Measurements from ENCODE around the gene PTPRR.
A peak's percentile ranks its signal among the peaks of the same experiment; 100 is the strongest.

The PTPRR gene

DNA sequence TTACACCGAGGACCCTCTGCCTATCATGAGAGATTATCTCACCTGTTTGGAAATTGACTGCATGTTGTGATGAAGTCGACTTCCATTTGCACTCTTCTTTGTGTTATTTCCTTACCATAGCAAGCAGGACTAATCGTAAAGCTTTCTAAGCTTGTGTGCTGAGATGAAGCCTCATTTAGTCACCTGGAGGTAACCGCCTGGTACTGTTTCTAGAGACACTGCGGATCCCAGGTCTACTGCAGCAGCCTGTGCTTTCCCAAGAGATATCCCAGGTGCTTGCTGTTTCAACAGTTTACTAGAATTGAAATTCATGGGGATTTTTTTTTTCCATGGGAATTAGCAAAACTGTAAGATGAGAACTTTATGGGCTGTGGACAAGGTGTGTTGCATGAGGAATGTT is 131.8 kb downstream of the PTPRR start:
- DNase-seq, result no peak

DNA sequence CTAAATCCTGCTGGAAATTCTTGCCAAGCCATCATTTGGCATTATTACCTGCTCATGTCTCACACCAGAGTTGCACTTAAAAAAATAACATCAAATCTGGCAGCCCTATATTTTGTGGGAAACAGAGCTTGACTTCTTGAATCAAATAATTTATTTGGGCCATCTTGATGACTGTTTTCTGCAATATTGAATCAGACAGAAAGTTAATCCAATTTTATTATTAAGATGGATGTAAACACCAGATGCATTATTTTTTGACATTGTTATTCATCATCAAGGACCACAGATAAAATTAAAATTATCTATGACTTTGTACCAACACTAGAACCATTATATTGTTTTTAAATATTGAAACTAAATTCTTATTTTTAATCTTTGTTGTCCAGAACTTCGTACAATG is 132.9 kb downstream of the PTPRR start:
- DNase-seq, result no peak

DNA sequence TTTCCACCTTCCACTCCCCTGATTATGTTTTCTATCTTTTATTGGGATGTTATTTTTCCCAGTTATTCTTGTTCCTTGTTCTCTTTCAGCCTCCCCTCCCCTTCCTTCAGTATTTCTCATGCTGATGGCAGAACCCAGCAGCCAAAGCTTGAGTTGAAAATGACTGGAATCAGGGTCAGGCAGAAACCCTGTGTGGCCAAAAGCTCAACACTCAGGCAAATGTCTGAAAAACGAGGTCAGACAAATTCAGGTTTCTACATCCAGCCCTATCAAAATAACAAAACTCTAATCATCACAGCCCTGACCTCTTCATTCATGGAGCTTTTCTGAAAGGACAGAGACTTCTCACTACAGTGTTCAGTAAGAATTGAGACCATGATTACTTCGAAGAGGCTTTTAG is 134.6 kb downstream of the PTPRR start:
- DNase-seq, result no peak

DNA sequence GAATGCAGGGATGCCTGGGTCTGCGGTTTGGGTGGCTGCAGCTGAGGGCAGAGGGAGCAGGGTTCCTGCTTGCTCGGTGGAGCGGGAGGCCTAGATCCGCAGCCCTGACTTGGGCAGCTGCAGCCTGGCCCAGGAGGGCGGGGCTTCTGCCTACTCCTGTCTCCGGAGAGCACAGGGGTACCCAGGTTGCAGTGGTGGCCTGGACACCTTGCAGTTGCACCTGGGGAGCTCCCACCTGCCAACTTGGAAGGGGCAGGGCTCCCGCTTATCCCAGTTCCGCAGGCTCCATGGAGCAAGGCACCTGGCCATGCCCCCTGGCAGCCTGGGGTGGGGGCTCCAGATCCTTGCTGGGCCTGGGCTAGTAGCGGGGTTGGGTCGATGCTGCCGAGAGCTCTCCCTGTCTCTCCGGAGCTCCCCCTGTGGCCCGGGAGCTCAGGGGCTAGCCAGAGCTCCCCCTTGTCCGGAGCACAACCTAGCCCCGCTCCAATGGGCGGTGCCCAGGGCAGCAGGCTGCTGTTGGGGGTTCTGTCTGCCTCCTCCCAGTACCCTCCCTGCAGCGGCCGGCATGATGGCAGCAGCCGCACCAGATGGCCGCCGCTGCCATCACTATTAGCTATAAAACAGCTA is 136.4 kb downstream of the PTPRR start:
- DNase-seq, result no peak

DNA sequence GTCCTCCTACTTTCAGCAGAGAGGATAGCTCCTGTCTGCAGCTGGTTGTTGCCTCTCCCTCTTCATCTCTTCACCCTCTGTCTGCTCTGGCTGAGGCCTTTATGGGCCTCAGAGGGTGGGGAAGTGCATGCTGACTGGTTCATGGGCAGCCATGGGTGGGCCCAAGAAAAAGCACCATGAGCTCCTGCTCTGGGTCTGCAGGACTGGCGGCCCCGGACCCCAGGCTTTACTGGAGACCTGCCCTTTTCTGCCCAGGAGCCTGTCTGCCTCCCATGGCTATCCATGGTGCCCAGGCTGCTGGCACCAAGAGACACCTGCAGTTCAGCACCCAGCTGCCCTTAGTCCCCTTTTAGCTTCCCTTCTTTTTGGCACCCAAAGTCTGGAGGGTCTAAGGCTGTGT is 137.1 kb downstream of the PTPRR start:
- DNase-seq, result no peak

DNA sequence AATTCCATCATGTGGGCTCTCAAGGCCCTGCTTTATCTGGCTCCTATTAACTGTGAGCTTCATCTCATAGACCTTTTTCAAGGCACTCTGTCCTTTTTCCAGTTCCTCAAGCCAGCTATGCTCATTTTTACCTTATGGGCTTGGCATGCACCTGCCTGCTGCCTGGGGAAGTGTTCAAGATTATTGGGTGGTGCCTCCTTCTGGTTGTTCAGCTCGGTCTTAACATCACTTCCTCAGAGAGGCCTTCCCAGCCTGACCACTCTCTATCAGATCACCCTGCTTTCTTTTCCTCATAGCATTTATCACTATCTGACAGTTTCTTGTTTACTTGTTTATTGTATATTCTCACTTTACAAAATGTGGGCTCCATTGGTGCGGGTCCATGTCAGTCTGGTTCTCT is 141.3 kb downstream of the PTPRR start:
- DNase-seq, result no peak

DNA sequence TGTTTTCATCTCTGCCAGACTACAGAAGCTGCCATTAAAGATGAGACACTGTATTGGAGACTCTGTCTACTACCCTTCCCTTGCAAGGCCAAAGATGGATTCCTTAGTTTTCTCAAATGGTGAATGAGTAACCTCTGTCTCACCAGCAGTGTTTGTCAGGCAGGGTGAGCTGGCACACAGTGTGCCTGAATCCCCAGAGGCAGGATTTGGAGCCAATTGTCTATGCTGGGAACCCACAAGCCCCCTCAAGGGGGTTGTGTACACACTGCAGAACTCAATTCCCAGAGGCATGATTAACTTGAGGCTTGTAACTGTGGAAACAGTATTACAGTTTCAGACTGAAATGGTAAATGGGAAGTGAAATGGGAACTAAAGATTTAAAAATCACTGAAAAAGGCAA is 146.5 kb downstream of the PTPRR start:
- peak; percentile 76 for DNase-seq

DNA sequence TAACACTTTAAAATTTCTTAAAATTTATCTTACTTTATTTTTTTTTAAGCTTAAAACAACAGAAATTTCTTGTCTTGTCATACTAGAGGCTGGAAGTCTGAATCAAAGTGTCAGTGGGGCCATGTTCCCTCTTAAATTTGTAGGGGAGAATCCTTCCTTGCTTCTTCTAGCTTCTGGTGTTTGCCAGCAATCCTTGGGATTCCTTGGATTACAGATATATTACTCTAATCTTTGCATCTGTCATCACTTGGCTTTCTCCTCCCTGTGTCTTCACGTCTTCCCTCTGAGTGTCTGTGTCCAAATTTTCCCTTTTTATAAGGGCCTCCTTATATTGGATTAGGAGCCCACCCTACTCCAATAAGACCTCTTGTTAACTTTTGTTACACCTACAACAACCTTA is 147.7 kb downstream of the PTPRR start:
- peak; percentile 40 for DNase-seq

DNA sequence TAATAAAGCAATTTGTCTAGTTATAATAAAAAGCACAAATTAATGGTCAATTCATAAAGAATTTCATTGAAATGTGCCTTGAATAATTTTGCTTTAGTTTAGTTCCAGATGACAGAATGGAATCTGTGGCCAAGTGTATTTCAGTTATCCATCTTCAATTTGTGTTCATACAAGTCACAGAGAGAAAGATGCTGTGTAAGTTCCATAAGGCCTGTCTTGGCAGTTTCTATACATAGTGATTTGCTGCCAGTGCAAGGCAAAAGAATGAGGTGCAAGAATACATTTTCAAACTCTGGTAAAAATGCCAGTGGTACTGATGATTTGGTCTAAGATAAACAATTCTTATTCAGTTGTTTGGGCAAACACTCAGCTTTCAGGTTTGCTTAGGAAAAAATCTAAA is 149.0 kb downstream of the PTPRR start:
- DNase-seq, result no peak

DNA sequence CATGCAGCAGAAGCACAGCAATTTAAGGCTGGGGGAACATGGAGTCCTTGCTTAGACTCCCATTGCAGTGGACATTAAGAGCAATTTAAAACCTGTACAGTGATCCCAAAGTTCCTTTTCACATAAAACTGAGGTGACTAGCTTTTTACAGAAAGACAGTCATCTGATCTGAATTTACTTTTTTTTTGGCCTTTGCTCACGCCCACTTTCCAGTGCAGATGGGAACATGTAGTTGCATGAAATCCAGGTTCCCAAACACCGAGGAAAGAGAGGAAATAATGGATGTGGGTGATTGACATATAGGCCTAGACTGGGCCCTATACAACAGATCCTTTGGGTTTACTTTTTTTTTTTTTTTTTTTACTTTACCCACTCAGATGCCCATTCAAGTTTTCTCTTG is 156.9 kb downstream of the PTPRR start:
- DNase-seq, result no peak

DNA sequence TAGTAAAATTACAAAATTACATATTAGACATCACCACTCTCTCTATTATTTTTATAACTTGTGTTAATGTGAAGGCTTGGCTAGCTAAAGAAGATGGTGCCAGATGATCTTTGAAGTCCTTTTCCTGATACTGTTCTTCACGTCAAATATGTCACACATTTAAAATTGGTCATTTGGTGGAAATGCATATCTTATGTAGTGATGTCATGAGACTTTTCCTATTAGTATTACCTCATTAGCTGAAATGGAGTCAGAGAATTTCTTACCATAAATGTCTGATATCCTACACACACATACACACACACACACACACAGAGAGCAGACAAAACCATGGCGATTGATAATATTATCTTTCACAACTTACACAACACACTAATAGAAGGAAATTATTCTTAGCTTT is 158.5 kb downstream of the PTPRR start:
- no peak for DNase-seq

DNA sequence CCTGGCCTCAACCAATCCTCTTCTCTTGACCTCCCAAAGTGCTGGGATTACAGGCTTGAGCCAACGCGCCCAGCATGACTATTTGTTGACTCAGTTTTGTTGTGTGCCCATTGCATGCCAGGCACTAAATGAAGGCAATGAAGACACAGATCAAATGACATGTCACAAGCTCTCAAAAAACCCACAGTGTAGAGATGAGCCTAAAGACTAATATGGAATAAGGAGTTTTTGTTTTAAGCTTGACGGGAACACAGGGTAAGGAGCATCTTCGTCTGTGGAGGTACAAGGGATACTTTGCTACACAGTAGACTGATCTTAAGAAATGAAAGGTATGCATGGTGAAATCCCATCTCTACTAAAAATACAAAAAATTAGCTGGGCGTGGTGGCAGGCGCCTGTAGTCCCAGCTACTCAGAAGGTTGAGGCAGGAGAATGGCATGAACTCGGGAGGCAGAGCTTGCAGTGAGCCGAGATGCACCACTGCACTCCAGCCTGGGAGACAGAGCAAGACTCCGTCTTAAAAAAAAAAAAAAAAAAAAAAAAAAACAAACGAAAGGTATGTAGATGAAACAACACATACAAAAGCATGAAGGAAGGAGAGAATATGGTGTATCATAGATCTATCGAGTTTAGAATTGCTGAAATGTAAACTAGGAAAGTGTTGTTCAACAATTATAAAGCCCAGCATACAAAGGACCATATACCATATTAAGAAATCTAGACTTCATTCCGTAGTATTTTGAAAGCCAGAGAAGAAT is 161.2 kb downstream of the PTPRR start:
- DNase-seq, result no peak

DNA sequence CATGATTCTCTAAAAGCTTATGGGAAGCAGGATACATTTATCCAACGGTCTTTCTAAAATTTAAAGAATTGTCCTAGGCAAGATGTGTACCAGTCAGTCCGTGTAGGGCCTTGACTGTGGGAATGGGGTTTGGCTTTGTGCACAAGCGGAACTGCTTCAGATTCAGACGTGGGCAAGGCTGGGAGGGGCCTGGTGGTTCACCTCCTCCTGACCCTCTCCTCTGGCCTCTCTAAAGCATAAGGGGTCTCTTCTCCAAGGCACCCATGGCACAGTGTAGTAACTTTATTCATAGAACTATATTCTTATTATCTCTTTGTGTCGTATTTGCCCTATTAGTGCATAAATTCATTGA is 162.1 kb downstream of the PTPRR start:
- DNase-seq, result no peak

DNA sequence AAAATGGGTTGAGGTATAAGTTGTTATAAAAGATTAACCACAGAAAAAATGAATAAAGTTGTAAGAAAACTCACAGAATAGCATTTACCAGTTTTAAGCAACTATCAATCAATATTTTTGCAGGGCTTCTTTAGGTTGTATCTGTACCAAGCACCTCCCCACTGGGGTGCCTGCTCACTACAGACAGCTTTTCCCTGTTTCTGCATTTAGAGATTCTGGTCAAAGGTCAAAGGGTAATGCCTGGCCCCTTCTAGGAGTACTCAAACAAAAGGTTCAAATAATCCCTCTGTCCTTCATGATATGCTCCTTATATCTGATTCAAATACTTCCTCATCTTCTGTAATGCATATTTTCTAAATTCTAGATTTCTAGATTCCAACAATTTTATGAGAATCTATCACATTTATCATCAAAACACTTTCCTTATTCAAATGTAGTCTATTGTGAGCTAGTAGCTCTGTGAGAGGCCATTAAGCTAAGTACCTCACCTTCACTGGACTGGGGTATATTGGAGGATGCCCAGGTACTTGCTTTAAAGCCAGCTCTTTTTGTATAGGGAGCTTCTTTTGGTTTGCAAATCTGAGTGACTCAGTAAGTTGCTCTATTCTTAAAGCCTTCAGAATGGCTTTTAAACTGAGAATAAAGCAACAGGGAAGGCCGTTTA is 162.6 kb downstream of the PTPRR start:
- DNase-seq, result no peak

DNA sequence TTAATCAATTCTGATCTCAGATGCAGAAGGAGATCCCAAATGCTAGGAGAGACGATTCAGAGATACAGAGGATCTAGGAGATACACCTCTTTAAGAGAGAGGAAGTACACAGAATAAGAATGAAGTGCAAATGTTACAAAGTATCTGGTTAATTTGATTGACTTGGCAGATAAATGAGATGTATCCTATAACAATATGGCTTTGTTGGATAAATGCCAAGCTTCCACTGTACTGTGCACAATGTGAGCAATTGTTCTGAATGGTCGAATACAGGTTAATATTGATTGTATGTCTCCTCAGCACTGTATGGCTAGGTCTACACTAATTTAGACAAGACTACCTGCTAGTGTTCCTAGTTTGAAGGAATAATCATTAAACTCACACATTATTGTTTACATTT is 163.7 kb downstream of the PTPRR start:
- no peak for DNase-seq

DNA sequence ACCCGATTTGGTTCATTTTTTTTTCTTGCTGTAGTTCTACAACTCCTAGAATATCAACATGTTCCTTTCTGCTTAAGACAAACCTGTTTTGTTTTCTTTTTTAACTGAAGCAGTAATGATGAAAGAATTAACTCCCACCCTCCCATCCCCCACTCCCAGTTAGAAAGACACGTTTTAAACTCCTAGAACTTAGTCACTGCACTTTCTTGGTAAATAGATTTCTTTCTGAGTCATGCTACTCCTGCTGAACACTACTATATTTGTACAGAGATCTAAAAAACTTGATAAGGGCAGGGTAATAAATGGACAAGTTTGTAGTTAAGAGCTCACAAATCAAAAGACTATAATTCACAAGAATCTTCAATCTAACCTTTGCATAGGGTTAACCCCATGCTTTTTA is 164.4 kb downstream of the PTPRR start:
- DNase-seq, result peak; percentile 61

DNA sequence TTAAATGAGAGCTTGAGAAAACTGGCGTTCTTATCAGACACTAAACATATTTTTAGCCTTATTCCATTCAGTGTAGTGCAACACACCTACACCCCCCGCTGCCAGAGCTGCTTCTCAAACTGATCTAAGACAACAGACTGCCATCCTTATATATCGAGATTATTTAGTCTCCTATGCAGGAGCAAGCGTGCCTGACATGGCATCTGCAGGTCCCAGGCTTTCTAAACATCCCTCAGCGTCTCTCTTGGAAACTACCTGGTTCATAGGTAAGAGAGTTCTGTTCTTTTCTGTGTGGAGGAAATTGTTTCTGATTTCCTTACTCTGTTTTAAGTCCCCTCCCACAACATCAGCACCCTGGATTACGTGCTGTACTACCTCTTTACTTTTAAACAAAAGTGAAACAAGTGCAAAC is 166.2 kb downstream of the PTPRR start:
- no peak for DNase-seq

DNA sequence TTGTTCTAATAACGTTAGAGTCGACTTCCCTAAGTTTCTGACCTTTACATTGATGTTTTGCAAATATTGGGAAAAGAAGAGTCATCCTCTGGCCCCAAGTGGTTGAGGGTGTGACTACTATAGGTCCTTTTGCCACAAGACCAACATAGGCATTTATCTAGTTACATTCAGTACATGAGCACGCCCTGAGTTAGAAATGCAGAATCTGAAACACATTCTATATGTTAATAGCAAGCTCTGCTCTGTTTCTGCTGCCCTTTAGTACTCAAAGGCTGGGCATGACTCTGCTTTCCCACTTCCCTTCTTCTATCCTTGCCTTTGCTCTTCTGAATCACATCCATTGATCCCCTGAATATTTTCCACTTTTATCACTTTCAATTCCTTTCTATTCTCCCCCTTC is 168.2 kb downstream of the PTPRR start:
- DNase-seq, result no peak

DNA sequence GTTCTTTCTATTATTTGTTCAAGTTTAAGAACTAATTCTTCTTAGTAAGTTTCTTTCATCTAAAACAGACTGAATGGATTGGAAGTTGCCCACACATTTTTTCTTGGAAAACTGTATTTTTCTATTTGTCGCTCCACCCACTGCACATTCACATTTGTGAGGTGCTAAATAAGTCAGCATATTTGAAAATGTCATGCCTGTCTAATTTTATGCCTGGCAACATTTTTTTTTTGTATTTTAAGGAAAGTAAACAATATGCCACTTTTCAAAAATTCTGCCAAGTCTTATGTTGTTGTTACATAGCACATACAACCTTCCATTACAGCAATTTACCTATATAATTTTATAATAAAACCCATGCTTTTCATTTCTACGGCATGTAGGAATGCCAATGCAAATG is 170.6 kb downstream of the PTPRR start:
- no peak for DNase-seq

DNA sequence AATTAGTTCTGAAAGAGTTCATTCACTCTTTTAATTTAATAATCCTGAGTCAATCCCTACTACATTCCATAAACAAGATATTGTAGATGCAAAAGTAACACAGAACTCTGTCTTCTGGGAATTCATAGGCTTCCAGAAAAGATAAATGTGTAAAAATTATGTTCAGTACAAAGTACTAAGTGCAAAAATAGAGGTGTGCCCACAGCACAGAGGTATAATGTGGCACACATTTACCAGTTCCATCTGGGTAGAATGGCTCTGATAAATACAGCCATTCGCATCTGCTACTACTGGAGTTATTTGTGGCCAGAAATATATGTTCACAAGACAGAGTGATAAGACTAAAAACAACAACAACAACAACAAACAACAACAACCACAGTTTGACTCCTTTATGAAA is 171.7 kb downstream of the PTPRR start:
- DNase-seq, result no peak

DNA sequence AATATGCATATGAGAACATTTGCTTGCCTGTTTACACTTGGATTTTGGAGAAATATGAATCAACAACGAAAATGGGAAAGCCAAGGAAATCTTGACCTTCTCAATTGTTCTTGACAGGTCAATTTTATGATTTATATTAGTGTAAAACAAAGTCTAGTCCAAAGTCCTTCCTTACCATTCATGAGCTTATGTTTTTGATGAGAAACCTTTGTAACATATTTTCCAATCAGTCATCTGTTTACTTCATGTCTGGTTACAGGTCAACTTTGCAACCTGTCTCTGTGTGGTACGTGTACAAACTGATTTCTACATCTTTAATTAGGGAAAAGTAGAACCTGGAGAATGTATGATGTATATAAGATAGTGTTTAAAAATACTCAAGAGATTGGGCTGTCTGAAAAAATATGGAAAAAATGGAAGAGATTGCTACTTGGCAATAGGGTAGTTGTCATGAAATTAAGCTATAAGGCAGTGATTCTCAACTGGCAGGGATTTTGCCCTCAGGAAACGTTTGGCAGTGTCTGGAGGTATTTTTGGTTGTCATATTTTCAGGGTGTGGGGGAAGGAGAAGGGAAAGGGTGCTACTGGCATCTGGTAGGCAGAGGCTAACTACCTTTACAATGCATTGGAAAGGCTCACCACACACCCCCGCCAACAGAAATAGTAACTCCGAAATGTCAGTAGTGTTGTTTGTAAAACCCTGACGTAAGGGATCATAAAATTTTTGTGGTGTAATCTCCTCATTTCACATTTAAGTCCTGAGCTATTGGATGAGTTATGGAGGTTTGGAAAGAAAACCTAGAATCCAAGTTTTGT is 172.9 kb downstream of the PTPRR start:
- DNase-seq, result no peak

DNA sequence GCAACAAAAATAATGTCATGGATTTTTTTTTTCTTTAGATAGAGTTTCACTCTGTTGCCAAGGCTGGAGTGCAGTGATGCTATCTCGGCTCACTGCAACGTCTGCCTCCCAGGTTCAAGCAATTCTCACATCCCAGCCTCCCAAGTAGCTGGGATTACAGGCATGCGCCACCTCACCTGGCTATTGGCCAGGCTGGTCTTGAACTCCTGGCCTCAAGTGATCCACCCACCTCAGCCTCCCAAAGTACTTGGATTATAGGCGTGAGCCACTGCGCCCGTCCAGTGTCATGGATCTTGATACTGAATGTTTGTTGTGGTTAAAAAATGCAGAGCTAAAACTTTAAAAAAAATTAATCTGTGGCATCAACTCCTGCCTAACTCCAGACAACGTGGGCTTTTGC is 175.5 kb downstream of the PTPRR start:
- DNase-seq, result no peak

DNA sequence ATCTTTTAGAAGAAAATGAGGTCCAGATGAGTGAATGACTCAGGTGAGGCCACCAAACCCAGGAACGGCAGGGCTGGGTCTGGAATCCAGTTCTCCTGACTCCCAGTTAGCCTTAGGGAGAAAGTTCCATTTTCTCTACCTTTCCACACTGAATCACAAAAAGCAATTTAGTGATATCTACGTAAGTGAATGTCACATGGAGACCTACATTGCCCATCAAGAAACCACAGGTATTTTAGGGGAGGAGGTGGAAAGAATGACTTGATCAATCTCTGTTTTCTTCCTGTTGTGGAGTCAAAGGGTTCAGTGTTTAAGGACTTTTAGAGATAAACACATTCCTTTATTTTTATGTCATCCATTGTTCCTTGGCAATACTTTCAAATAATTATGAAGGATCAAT is 176.4 kb downstream of the PTPRR start:
- peak; percentile 11 for DNase-seq

DNA sequence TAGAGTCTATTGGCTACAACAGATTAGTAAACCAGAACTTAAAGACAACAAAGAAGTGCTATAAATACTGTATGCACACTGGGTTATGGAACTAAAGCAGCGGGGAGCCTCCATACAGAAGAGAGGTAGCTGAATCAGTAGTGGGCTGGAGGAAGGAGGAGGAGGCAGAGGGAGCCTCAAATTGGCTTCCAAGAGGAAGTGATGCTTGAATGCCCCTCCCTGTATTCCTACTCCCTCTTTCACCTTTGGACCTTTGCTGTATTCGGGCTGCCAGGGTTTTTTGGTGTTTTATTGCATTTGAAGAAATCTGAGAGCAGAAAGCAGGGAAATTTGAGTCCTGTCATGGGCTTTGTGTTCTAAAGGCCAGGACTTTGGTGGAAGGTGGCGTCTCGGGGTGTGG is 179.3 kb downstream of the PTPRR start:
- DNase-seq, result no peak

All from fibroblast of upper back skin (primary cell).